HG02852 (cell line): ENCODE results near the gene C1QTNF5.

Experiments
- ATAC-seq: cut with Tn5 transposase; IDR thresholded peaks from one replicate; pipeline ENCODE4 v1.9.1; 2021; ENCODE audit warnings: mild to moderate bottlenecking, moderate library complexity; ENCODE audit not compliant: unreplicated experiment

The C1QTNF5 gene

GRCh38 chr11:119297938-119298337, 42.7 kb downstream of the C1QTNF5 start:
- no peak for ATAC-seq

- no peak for ATAC-seq
Observed at GRCh38 chr11:119295178-119295577, 45.5 kb downstream of the C1QTNF5 start.

DNA sequence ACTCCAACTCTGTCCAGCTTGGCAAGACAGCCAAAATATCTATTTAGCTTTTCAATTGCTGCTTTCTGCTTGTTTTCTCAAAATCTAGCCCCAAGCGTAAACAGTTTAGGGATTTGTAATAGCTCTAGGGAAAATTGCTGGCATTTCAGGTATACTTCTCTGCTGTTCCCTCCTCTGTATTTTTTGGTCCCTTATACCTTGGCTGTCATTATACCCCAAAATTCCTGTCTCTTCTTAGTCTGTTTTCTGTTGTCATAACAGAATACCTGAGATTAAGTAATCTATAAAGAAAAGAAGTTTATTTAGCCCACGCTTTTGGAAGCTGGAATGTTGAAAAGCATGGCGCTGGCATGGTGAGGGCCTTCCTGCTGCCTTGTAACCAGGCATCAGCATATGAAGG, 47.2 kb downstream of the C1QTNF5 start:
- no peak for ATAC-seq

DNA sequence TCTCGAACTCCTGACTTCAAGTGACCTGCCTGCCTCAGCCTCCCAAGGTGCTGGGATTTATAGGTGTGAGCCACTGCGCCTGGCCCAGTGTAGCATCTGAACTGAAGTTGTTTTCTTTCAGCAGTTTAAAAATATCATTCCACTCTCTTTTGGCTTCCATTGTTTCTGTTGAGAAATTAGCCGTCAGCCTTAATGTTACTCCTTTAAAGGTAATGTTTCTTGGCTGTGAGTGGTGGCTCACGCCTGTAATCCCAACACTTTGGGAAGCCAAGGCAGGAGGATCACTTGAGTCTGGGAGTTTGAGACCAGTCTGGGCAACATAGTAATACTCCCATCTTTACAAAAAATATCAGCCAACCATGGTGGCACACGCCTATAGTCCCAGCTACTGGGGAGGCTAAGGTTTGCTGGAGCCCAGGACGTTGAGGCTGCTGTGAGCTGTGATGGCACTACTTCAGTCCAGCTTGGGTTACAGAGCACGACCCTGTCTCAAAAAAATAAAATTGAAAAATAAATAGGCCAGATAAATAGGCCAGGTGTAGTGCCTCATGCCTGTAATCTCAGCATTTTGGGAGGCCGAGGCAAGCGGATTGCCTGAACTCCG, 49.7 kb downstream of the C1QTNF5 start:
- no peak for ATAC-seq
